SK-N-MC (cell line): Measurements from ENCODE around the gene ACTL8.

Experiments
- EZH2 ChIP-seq: fragments of 200-600 bp; sonication (generic); IDR thresholded peaks from one replicate; pipeline ENCODE4 v1.6.1; 2017; ENCODE audit warnings: antibody characterized with exemption
- FOXP2 ChIP-seq: optimal IDR thresholded peaks from 2 replicates; pipeline ENCODE3; 2011; ENCODE audit warnings: mild to moderate bottlenecking, moderate library complexity; ENCODE audit not compliant: insufficient read depth; ENCODE audit errors: extremely low read length, control extremely low read depth

DNA sequence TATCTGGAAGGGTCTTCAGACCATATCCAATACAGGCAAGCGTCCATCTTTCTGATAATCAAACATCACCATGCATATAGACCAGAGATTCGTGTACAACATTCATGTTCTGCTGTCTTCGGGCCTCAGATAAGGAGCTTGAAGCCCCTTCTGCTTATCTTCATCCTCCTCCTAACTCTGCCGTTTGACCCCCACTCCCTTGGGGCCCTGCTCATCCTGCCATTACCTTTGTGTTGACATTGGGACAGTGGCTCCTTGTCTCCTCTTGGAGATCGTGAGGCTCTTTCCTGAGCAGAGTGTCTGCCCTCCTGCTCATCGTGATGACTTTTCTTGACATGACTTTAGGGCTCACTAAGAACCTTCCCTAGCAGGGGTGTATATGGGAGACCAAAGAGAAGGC, 37.3 kb downstream of the ACTL8 start:
- TF ChIP-seq FOXP2: no peak
- no peak for TF ChIP-seq EZH2
